CD14-positive monocyte (primary cell): ENCODE measurements around the gene VSTM2L. TPM values are rescaled to one million over a fixed set of nuclear protein-coding genes. Genes with fewer than 3 reads are reported as not detected.

Source experiments
- DNase-seq, 3 donors: peaks; one replicate each; pipeline ENCODE4 v3.0.0-alpha.2; 2011 to 2022
- H2AFZ ChIP-seq: 2 replicates; pipeline ENCODE4 v1.6.0; 2012; ENCODE audit warnings: mild to moderate bottlenecking, low read depth, low read length, inconsistent platforms; ENCODE audit not compliant: insufficient read depth, poor library complexity, severe bottlenecking
- H3K27ac ChIP-seq, 2 donors: 1 replicate in 1 of 2; 2 replicates in 1 of 2; pipeline ENCODE4 v1.5.1; 2012 to 2013; ENCODE audit warnings: low read length in 2 of 2, control low read depth in 1 of 2, inconsistent platforms in 1 of 2, low read depth in 1 of 2, mild to moderate bottlenecking in 1 of 2
- H3K27me3 ChIP-seq, 2 donors: one replicate each; pipeline versions ENCODE4 v1.6.0 to v1.6.1; 2011 to 2013; ENCODE audit warnings: low read length in 2 of 2; ENCODE audit not compliant: control insufficient read depth in 2 of 2, insufficient read depth in 2 of 2
- H3K36me3 ChIP-seq, 2 donors: replicated peaks in 1 of 2; 1 replicate in 1 of 2; 2 replicates in 1 of 2; pipeline versions ENCODE4 v1.5.1 to v1.6.1; 2012 to 2013; ENCODE audit warnings: low read length in 2 of 2, control low read depth in 1 of 2, inconsistent platforms in 1 of 2, mild to moderate bottlenecking in 1 of 2; ENCODE audit not compliant: insufficient read depth in 2 of 2, control insufficient read depth in 1 of 2
- H3K4me1 ChIP-seq, 2 donors: 1 replicate in 1 of 2; 2 replicates in 1 of 2; pipeline versions ENCODE4 v1.5.1 to v1.6.1; 2012 to 2013; ENCODE audit warnings: low read length in 2 of 2, control low read depth in 1 of 2, inconsistent platforms in 1 of 2, mild to moderate bottlenecking in 1 of 2, moderate library complexity in 1 of 2; ENCODE audit not compliant: insufficient read depth in 2 of 2, control insufficient read depth in 1 of 2
- H3K4me2 ChIP-seq: replicated peaks from 2 replicates; pipeline ENCODE3; 2012; ENCODE audit warnings: low read length, moderate library complexity, mild to moderate bottlenecking; ENCODE audit not compliant: poor library complexity, severe bottlenecking; ENCODE audit errors: extremely low read depth
- H3K4me3 ChIP-seq, 3 experiments: fragments of 200-600 bp in 1 of 3; sonication (generic) in 1 of 3; replicated peaks in 1 of 3; 1 replicate in 2 of 3; 2 replicates in 1 of 3; pipeline ENCODE4 v1.5.1; 2011 to 2013; ENCODE audit warnings: low read length in 3 of 3, mild to moderate bottlenecking in 3 of 3, control low read depth in 2 of 3, low read depth in 2 of 3, inconsistent platforms in 1 of 3, moderate library complexity in 1 of 3
- H3K79me2 ChIP-seq: 2 replicates; pipeline ENCODE4 v1.6.0; 2012; ENCODE audit warnings: mild to moderate bottlenecking, control low read depth, inconsistent platforms, low read length, moderate library complexity; ENCODE audit not compliant: insufficient read depth
- H3K9ac ChIP-seq: 2 replicates; pipeline ENCODE4 v1.6.0; 2017; ENCODE audit warnings: low read length, mild to moderate bottlenecking; ENCODE audit not compliant: insufficient read depth, poor library complexity, severe bottlenecking
- H3K9me3 ChIP-seq, 2 donors: replicated peaks in 1 of 2; 1 replicate in 1 of 2; 2 replicates in 1 of 2; pipeline versions ENCODE4 v1.5.1 to v1.6.1; 2012 to 2013; ENCODE audit warnings: low read length in 2 of 2, control low read depth in 1 of 2; ENCODE audit not compliant: control insufficient read depth in 1 of 2, insufficient read depth in 1 of 2
- H4K20me1 ChIP-seq: 2 replicates; pipeline ENCODE4 v1.6.0; 2012; ENCODE audit warnings: mild to moderate bottlenecking, low read length, control low read depth, moderate library complexity; ENCODE audit not compliant: insufficient read depth
- H3K27ac Mint-ChIP-seq, 7 donors: one replicate each; pipeline ENCODE4 v1.8.0; 2020; ENCODE audit warnings: mild to moderate bottlenecking in 7 of 7, mixed read lengths in 7 of 7, moderate library complexity in 6 of 7, inconsistent platforms in 2 of 7
- H3K27me3 Mint-ChIP-seq, 3 donors: one replicate each; pipeline ENCODE4 v1.8.0; 2021 to 2022; ENCODE audit warnings: low read depth in 3 of 3, mild to moderate bottlenecking in 3 of 3, mixed read lengths in 3 of 3, moderate library complexity in 3 of 3, inconsistent platforms in 1 of 3
- H3K36me3 Mint-ChIP-seq, 2 donors: one replicate each; pipeline ENCODE4 v1.8.0; 2020; ENCODE audit warnings: mixed read lengths in 2 of 2, inconsistent platforms in 1 of 2, mild to moderate bottlenecking in 1 of 2
- H3K4me1 Mint-ChIP-seq: one replicate; pipeline ENCODE4 v1.8.0; 2020; ENCODE audit warnings: mild to moderate bottlenecking, mixed read lengths
- H3K4me3 Mint-ChIP-seq, 2 donors: one replicate each; pipeline ENCODE4 v1.8.0; 2020; ENCODE audit warnings: mild to moderate bottlenecking in 2 of 2, mixed read lengths in 2 of 2, moderate library complexity in 1 of 2
- H3K9me3 Mint-ChIP-seq, 7 donors: one replicate each; pipeline ENCODE4 v1.8.0; 2020 to 2022; ENCODE audit warnings: mixed read lengths in 7 of 7, mild to moderate bottlenecking in 6 of 7, moderate library complexity in 6 of 7, inconsistent platforms in 2 of 7
- CTCF ChIP-seq: fragments of 200-600 bp; IDR thresholded peaks from one replicate; pipeline ENCODE4 v1.8.0; 2022; ENCODE audit warnings: antibody characterized with exemption, mild to moderate bottlenecking
- WGBS: methylation state at CpG from one replicate; pipeline ENCODE4 v1.1.5; 2013; ENCODE audit warnings: missing lambda C conversion rate; ENCODE audit not compliant: insufficient coverage; 5-methylcytosine and 5-hydroxymethylcytosine counted together
- intact Hi-C, 2 donors: fragments of 100-400 bp; cut with micrococcal nuclease; formaldehyde crosslinking; loops; one replicate each; pipeline versions ENCODE4 v1.15.0 to v1.15.1; 2023
- polyA plus RNA-seq, 3 donors: library from polyadenylated mRNA; depleted of rRNA in 1 of 3; unstranded in 2 of 3; stranded (reverse) in 1 of 3; fragments of 300-500 nt in 2 of 3; fragments of >200 nt in 1 of 3; fragmentation: Illumina TruSeq in 2 of 3; gene quantifications; 1 replicate in 2 of 3; 2 replicates in 1 of 3; pipeline ENCODE4 v1.2.3, GENCODE V29; 2012 to 2021

The VSTM2L gene
- polyA plus RNA-seq, 3 donors = not detected

- Histone ChIP-seq H3K4me2 (no peak overlapping the region), H2AFZ (no peak overlapping the region), H3K36me3 (no peaks in the 10 kb centered on the region), H3K27me3 (no peaks in the 10 kb centered on the region), H4K20me1 (no peaks in the 10 kb centered on the region), H3K79me2 (no peaks in the 10 kb centered on the region), H3K4me1 (no peaks in the 10 kb centered on the region), H3K4me3 (no peak overlapping the region), H3K9me3 (no peaks in the 10 kb centered on the region), H3K27ac (no peak overlapping the region), H3K9ac (no peak overlapping the region)
- TF ChIP-seq CTCF = no peak
- Mint-ChIP-seq H3K4me1 (peaks cover 3% of the 10 kb centered on the region), H3K27ac (no peak overlapping the region), H3K4me3 (no peak overlapping the region), H3K36me3 (no peaks in the 10 kb centered on the region), H3K9me3 (no peaks in the 10 kb centered on the region), H3K27me3 (peaks cover 5 to 10% (median 7%) of the 10 kb centered on the region in 3 donors)
- DNase-seq = no peak
- WGBS = 94% methylated on average over 4 of the region's 4 CpGs
- intact Hi-C loops = no loop called here
These were observed 16.1 kb upstream of the VSTM2L start for GRCh38 chr20:37886851-37887297.

GRCh38 chr20:37888641-37889040, 14.3 kb upstream of the VSTM2L start:
- H3K4me3 Mint-ChIP-seq = no peak overlapping the region
- Histone ChIP-seq H3K4me2 (no peak overlapping the region), H3K27ac (no peak overlapping the region), H3K4me1 (no peaks in the 10 kb centered on the region), H4K20me1 (no peaks in the 10 kb centered on the region), H3K4me3 (no peak overlapping the region), H3K79me2 (no peaks in the 10 kb centered on the region), H3K9ac (no peak overlapping the region), H3K36me3 (no peaks in the 10 kb centered on the region), H3K27me3 (no peaks in the 10 kb centered on the region), H3K9me3 (no peaks in the 10 kb centered on the region), H2AFZ (no peak overlapping the region)
- no peak for DNase-seq
- intact Hi-C loops = no loop called here
- no peak overlapping the region for H3K27ac Mint-ChIP-seq
- no peaks in the 10 kb centered on the region for H3K9me3 Mint-ChIP-seq
- peaks cover 4% of the 10 kb centered on the region for H3K4me1 Mint-ChIP-seq
- no peaks in the 10 kb centered on the region for H3K36me3 Mint-ChIP-seq
- H3K27me3 Mint-ChIP-seq = peaks cover 4 to 10% (median 5%) of the 10 kb centered on the region in 3 donors
- TF ChIP-seq CTCF = no peak
- WGBS = 80% methylated on average over 2 of the region's 10 CpGs
